Trophoblast cell (in vitro differentiated cells and primary cell): ENCODE results near the gene DNAH17.

Experiments
- DNase-seq, 2 donors: peaks; one replicate each; pipeline ENCODE4 v3.0.0-alpha.2; 2016
- H2AFZ ChIP-seq: 2 replicates; pipeline ENCODE4 v1.6.1; 2013; ENCODE audit warnings: low read length, moderate library complexity, mild to moderate bottlenecking; ENCODE audit not compliant: insufficient read depth, poor library complexity
- H2AK5ac ChIP-seq: 2 replicates; pipeline ENCODE4 v1.6.1; 2013; ENCODE audit warnings: mild to moderate bottlenecking, low read length
- H2BK120ac ChIP-seq: 2 replicates; pipeline ENCODE4 v1.6.1; 2013; ENCODE audit warnings: low read length, mild to moderate bottlenecking, moderate library complexity; ENCODE audit not compliant: insufficient read depth, poor library complexity
- H2BK12ac ChIP-seq: 2 replicates; pipeline ENCODE4 v1.6.1; 2013; ENCODE audit warnings: mild to moderate bottlenecking, low read length, moderate library complexity
- H2BK5ac ChIP-seq: 2 replicates; pipeline ENCODE4 v1.6.1; 2013; ENCODE audit warnings: low read length, low read depth, moderate library complexity, mild to moderate bottlenecking; ENCODE audit not compliant: poor library complexity
- H3K14ac ChIP-seq: 2 replicates; pipeline ENCODE4 v1.6.1; 2013; ENCODE audit warnings: mild to moderate bottlenecking, low read length
- H3K18ac ChIP-seq: 2 replicates; pipeline ENCODE4 v1.6.1; 2013; ENCODE audit warnings: mild to moderate bottlenecking, low read length
- H3K23ac ChIP-seq: 2 replicates; pipeline ENCODE4 v1.6.1; 2013; ENCODE audit warnings: low read length
- H3K27ac ChIP-seq: 2 replicates; pipeline ENCODE4 v1.5.1; 2013; ENCODE audit warnings: low read depth, mild to moderate bottlenecking, inconsistent platforms, low read length, moderate library complexity
- H3K27me3 ChIP-seq: 2 replicates; pipeline ENCODE4 v1.6.1; 2013; ENCODE audit warnings: inconsistent platforms, mild to moderate bottlenecking, low read length, moderate library complexity; ENCODE audit not compliant: insufficient read depth
- H3K36me3 ChIP-seq, 2 experiments: 1 replicate in 1 of 2; 2 replicates in 1 of 2; pipeline ENCODE4 v1.6.1; 2013; ENCODE audit warnings: low read length in 2 of 2, mild to moderate bottlenecking in 2 of 2, moderate library complexity in 1 of 2; ENCODE audit not compliant: insufficient read depth in 2 of 2, control insufficient read depth in 1 of 2
- H3K4ac ChIP-seq: 2 replicates; pipeline ENCODE4 v1.6.1; 2013; ENCODE audit warnings: low read depth, mild to moderate bottlenecking, low read length, moderate library complexity
- H3K4me1 ChIP-seq, 2 experiments: 1 replicate in 1 of 2; 2 replicates in 1 of 2; pipeline ENCODE4 v1.6.1; 2013; ENCODE audit warnings: low read length in 2 of 2, mild to moderate bottlenecking in 2 of 2, moderate library complexity in 1 of 2; ENCODE audit not compliant: insufficient read depth in 2 of 2, control insufficient read depth in 1 of 2
- H3K4me2 ChIP-seq: 2 replicates; pipeline ENCODE4 v1.6.1; 2013; ENCODE audit warnings: inconsistent platforms, mild to moderate bottlenecking, low read length, moderate library complexity
- H3K4me3 ChIP-seq: 2 replicates; pipeline ENCODE4 v1.5.1; 2013; ENCODE audit warnings: mild to moderate bottlenecking, low read depth, low read length, inconsistent platforms
- H3K79me1 ChIP-seq: one replicate; pipeline ENCODE4 v1.6.1; 2013; ENCODE audit warnings: low read length
- H3K79me2 ChIP-seq: 2 replicates; pipeline ENCODE4 v1.6.1; 2013; ENCODE audit warnings: low read length, mild to moderate bottlenecking; ENCODE audit not compliant: control insufficient read depth, insufficient read depth, poor library complexity
- H3K9ac ChIP-seq: 2 replicates; pipeline ENCODE4 v1.6.1; 2013; ENCODE audit warnings: mild to moderate bottlenecking, low read length
- H3K9me3 ChIP-seq: 2 replicates; pipeline ENCODE4 v1.6.1; 2013; ENCODE audit warnings: low read depth, mild to moderate bottlenecking, control low read depth, inconsistent platforms, low read length; ENCODE audit not compliant: insufficient read depth
- H4K12ac ChIP-seq: 2 replicates; pipeline ENCODE4 v1.6.1; 2013; ENCODE audit warnings: low read depth, mild to moderate bottlenecking, low read length, moderate library complexity
- H4K8ac ChIP-seq: 2 replicates; pipeline ENCODE4 v1.6.1; 2013; ENCODE audit warnings: low read depth, mild to moderate bottlenecking, low read length, moderate library complexity
- H4K91ac ChIP-seq: one replicate; pipeline ENCODE4 v1.6.1; 2013; ENCODE audit warnings: low read depth, mild to moderate bottlenecking, low read length, moderate library complexity
- WGBS: extraction: QIAGEN DNeasy Blood & Tissue Kit; methylation state at CpG from one replicate; pipeline ENCODE4 v1.1.7; 2013; ENCODE audit warnings: missing lambda C conversion rate; ENCODE audit not compliant: insufficient read length, insufficient coverage; ENCODE audit errors: extremely low coverage; 5-methylcytosine and 5-hydroxymethylcytosine counted together

Gene DNAH17

GRCh38 chr17:78486946-78487680, 90.1 kb downstream of the DNAH17 start:
- Histone ChIP-seq H4K91ac (no peak overlapping the region), H3K4me3 (no peak overlapping the region), H3K9ac (no peak overlapping the region), H3K14ac (no peak overlapping the region), H2AK5ac (no peak overlapping the region), H4K8ac (no peak overlapping the region), H3K27me3 (no peaks in the 10 kb centered on the region), H3K4me2 (no peak overlapping the region), H3K36me3 (no peaks in the 10 kb centered on the region), H4K12ac (no peak overlapping the region), H3K9me3 (peaks cover 4% of the 10 kb centered on the region), H3K79me1 (no peaks in the 10 kb centered on the region), H3K79me2 (no peaks in the 10 kb centered on the region), H3K4me1 (peaks cover 0 to 9% of the 10 kb centered on the region in 2 experiments), H3K18ac (no peak overlapping the region), H2BK5ac (no peak overlapping the region), H2AFZ (no peak overlapping the region), H3K27ac (no peak overlapping the region), H2BK12ac (no peak overlapping the region), H2BK120ac (no peak overlapping the region), H3K23ac (no peak overlapping the region), H3K4ac (no peak overlapping the region)
- whole genome bisulfite sequencing: no CpG with 5 or more reads among the region's 13 CpGs
- DNase-seq: no peak

GRCh38 chr17:78486228-78486802, 90.9 kb downstream of the DNAH17 start:
- WGBS: no CpG with 5 or more reads among the region's 24 CpGs

GRCh38 chr17:78485290-78486168, 91.7 kb downstream of the DNAH17 start:
- Histone ChIP-seq H2BK5ac (no peak overlapping the region), H3K4ac (no peak overlapping the region), H4K8ac (no peak overlapping the region), H2BK120ac (no peak overlapping the region), H3K23ac (no peak overlapping the region), H2AK5ac (no peak overlapping the region), H3K9me3 (peaks cover 4% of the 10 kb centered on the region), H3K79me2 (no peaks in the 10 kb centered on the region), H3K18ac (no peak overlapping the region), H3K36me3 (no peaks in the 10 kb centered on the region), H4K91ac (no peak overlapping the region), H3K79me1 (no peaks in the 10 kb centered on the region), H3K4me1 (peaks cover 0 to 9% of the 10 kb centered on the region in 2 experiments), H3K4me2 (peak overlapping the region; percentile 71), H2BK12ac (no peak overlapping the region), H3K27me3 (no peaks in the 10 kb centered on the region), H2AFZ (no peak overlapping the region), H3K4me3 (no peak overlapping the region), H4K12ac (no peak overlapping the region), H3K14ac (no peak overlapping the region), H3K27ac (no peak overlapping the region), H3K9ac (no peak overlapping the region)
- no peak for DNase-seq
- WGBS: no CpG with 5 or more reads among the region's 32 CpGs

More at GRCh38 chr17:78486228-78486802, 90.9 kb downstream of the DNAH17 start:
- no peak overlapping the region for H2BK12ac ChIP-seq
- peaks cover 4% of the 10 kb centered on the region for H3K9me3 ChIP-seq
- H2AK5ac ChIP-seq: no peak overlapping the region
- no peak overlapping the region for H3K4ac ChIP-seq
- no peak overlapping the region for H3K4me2 ChIP-seq
- no peak overlapping the region for H2BK120ac ChIP-seq
- H4K12ac ChIP-seq: no peak overlapping the region
- H2AFZ ChIP-seq: no peak overlapping the region
- H3K36me3 ChIP-seq: no peaks in the 10 kb centered on the region
- H3K79me2 ChIP-seq: no peaks in the 10 kb centered on the region
- H4K8ac ChIP-seq: no peak overlapping the region
- no peaks in the 10 kb centered on the region for H3K27me3 ChIP-seq
- peaks cover 0 to 9% of the 10 kb centered on the region in 2 experiments for H3K4me1 ChIP-seq
- no peak overlapping the region for H3K23ac ChIP-seq
- H3K79me1 ChIP-seq: no peaks in the 10 kb centered on the region
- no peak for DNase-seq
- H3K9ac ChIP-seq: no peak overlapping the region
- H3K4me3 ChIP-seq: no peak overlapping the region
- no peak overlapping the region for H3K18ac ChIP-seq
- no peak overlapping the region for H4K91ac ChIP-seq
- no peak overlapping the region for H3K27ac ChIP-seq
- no peak overlapping the region for H3K14ac ChIP-seq
- no peak overlapping the region for H2BK5ac ChIP-seq
